Measurements from ENCODE around the gene CTPS1. TPM values are rescaled to one million over a fixed set of nuclear protein-coding genes. Genes with fewer than 3 reads are reported as not detected.

The CTPS1 gene
- total RNA-seq, 4 donors from 2014 or later = 16.1 to 57.5 (median 17.6) TPM

DNA sequence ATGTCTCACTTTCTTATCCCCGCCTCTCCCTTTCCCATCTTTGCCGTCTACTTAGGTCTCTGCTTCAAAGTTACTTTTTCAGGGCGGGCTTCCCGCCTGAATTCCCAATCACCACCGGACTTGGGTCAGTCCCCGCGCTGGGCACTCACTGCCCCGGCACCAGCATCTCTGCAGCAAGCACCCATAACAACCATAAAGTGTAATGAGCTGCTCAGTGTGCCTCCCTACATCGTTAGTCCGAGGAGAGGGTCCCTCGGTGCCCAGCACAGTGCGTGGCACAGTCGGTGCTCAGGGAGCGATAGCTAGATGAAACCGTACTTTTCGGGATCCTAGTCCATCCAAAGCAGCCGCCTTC, 633 bp upstream of the CTPS1 start:
- ATAC-seq (ENCODE audit: low FRiP score) (no peak), DNase-seq (ENCODE audit: low spot score) (no peak)
- TF ChIP-seq, protein P1, sequence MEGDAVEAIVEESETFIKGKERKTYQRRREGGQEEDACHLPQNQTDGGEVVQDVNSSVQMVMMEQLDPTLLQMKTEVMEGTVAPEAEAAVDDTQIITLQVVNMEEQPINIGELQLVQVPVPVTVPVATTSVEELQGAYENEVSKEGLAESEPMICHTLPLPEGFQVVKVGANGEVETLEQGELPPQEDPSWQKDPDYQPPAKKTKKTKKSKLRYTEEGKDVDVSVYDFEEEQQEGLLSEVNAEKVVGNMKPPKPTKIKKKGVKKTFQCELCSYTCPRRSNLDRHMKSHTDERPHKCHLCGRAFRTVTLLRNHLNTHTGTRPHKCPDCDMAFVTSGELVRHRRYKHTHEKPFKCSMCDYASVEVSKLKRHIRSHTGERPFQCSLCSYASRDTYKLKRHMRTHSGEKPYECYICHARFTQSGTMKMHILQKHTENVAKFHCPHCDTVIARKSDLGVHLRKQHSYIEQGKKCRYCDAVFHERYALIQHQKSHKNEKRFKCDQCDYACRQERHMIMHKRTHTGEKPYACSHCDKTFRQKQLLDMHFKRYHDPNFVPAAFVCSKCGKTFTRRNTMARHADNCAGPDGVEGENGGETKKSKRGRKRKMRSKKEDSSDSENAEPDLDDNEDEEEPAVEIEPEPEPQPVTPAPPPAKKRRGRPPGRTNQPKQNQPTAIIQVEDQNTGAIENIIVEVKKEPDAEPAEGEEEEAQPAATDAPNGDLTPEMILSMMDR (IDR thresholded peaks at IDR 0.05) = no peak

DNA sequence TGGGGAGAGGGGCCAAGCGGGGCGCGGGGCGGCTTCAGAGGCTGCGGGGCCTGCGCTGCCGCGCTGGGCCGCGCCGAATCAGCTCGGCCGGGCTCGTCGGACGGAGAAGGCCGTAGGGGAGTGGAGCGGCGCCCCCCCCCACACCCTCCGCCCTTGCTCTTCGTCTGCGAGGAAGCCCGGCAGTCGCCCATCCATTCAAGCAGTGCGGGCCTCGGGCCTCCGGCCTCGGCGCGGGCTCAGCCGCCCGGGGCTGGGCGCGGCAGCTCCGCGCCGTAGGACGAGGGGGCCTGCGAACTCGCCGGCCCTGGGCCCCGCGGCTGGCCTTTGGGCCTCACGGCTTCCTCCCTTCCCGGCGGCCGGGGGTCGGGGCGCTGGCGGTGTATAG, 564 bp downstream of the CTPS1 start:
- DNase-seq (ENCODE audit: low spot score) (no peak), ATAC-seq (ENCODE audit: low FRiP score) (no peak)
- TF ChIP-seq, protein P1 (IDR thresholded peaks at IDR 0.05) = no peak

DNA sequence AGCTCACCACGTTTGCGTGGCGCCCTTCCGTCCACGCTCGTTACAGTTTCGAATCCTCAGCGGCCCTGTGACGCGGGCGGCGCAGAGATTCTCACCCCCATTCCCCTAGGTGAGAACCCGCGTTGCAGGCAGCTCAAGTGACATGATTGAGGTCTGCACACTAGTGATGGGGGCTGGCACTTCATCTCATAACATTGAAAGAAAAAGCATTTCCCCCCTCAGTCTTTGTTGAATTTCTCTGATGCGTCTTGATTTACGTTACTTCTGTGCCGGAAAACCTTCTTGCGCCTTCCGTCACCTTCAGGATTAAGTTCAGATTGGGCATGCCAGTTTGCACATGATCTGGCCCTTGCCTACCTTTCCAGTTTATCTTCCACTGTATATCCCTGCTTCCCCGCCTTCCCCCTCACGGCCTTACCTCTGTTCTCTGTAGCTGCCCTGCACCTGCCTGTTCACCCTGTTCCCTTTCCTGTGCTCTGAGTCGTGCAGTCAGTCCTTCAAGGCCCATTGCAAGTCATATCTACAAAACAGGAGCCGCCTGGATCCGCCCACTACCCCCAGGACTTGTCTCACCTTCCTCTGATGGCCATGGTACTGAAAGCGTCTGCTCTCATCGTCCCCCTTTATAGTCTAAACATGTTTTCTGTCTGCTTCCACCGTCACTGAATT, 1.1 kb downstream of the CTPS1 start:
- TF ChIP-seq, protein P1 (IDR thresholded peaks at IDR 0.05) = no peak
- no peak for DNase-seq (ENCODE audit: low spot score)
- ATAC-seq (ENCODE audit: low FRiP score) = no peak

DNA sequence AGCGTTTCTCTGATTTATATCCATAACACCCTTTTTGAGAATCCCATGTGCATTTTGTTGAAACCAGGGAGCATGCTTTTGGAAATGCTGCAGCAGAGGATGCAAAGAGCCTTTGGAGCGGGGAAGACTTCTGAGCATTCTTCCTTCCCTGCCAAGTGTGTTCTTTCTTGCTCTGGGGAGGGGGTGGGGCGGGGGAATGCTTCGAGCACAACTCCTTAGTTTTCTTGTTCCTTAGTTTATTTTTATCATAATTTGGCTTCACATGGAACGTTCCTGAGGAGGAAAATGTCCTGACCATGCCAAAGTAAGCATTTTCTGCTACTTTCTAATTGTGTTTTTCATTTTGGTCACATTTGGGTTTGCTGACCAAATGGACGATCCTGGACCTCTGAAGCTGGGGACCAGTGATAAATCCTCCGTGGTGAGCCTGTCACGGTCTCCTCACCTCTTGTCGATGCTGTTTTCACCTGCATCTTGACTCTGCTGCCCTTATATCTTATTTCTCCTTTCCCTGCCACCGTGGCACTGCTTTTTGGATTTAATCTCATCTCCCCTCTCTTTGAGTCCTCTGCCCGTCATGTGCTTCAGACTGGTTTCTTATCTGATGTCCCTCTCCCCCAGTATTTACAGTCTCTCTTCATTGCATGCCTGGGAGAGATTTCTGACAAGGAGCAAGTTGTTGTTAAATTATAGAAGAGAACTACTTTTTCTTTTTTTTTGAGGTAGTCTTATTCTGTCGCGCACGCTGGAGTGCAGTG, 2.4 kb downstream of the CTPS1 start:
- DNase-seq (ENCODE audit: low spot score) (no peak), ATAC-seq (ENCODE audit: low FRiP score) (no peak)
- TF ChIP-seq, protein P1 (IDR thresholded peaks at IDR 0.05) = no peak

DNA sequence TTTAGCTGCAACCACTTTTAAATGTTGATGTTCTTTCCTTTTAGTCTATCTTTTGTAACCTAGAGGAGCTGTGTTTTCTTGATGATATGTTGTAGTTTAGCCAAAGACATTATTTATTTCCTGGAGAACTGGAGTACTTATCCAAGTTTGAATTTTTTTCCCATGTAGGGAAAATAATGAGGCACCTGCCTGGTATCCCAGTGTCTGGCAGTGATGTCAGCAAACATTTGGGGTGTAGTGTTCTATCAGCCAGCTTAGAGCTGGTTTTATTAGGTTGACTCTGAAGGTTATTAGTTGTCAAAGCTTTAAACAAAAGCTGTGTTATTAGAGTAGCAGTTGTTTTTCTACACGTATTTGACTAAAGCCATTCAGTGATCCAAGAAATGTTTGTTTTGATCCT, 3.2 kb downstream of the CTPS1 start:
- no peak for ATAC-seq (ENCODE audit: low FRiP score)
- TF ChIP-seq, protein P1 (IDR thresholded peaks at IDR 0.05) = no peak
- DNase-seq (ENCODE audit: low spot score) = no peak

DNA sequence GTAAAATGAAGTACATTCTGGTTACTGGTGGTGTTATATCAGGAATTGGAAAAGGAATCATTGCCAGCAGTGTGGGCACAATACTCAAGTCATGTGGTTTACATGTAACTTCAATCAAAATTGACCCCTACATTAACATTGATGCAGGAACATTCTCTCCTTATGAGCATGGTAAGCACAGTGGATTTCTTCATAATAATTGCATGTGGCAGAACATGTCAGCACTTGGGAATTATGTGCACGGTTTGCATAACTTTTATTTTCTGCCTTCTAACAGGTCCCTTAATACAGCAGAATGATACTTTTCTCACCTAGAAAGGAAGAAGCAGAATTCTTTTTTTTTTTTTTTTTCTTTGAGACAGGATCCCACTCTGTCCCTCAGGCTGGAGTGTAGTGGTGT, 3.8 kb downstream of the CTPS1 start:
- ATAC-seq (ENCODE audit: low FRiP score) (no peak), DNase-seq (ENCODE audit: low spot score) (no peak)
- TF ChIP-seq, protein P1 (IDR thresholded peaks at IDR 0.05) = no peak

DNA sequence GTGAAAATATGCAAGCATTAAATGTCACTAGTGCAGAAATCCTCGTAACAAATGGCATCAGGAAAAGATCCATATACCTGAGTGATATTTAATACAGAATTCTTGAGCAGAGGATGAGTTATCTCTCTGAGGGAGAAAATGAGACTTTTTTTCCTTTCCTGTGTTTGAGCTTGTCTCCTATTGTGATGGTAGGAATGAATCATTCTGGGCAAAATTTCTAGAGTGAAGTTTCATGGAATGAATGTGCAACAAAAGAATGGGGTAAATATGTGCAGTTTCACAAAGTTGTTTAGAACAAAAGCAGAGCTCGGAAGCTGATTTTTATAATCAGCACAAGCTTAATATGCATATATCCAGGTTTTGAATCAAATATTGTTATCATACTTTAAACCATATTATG, 4.6 kb downstream of the CTPS1 start:
- no peak for DNase-seq (ENCODE audit: low spot score)

More for the DNA sequence above, 4.6 kb downstream of the CTPS1 start:
- TF ChIP-seq, protein P1 (IDR thresholded peaks at IDR 0.05) = no peak
- ATAC-seq (ENCODE audit: low FRiP score) = no peak

Measured in omental fat pad (tissue), 4 donors.